Astrocyte (in vitro differentiated cells and primary cell): ENCODE data around the gene SLC6A19. TPM values are rescaled to one million over a fixed set of nuclear protein-coding genes. Genes with fewer than 3 reads are reported as not detected.

Experiments used
- DNase-seq: peaks from one replicate; pipeline ENCODE4 v3.0.0-alpha.2; 2010; ENCODE audit warnings: low read depth
- FAIRE-seq: peaks from 2 replicates; lab custom pipeline; 2011; peaks lifted over from hg19 to GRCh38; lab: Jason Lieb, UNC
- H2AFZ ChIP-seq: 2 replicates; pipeline ENCODE4 v1.6.0; 2012; ENCODE audit warnings: low read depth, low read length, inconsistent platforms
- H3K27ac ChIP-seq: 2 replicates; pipeline ENCODE4 v1.5.1; 2011; ENCODE audit warnings: low read depth, low read length, inconsistent platforms
- H3K27me3 ChIP-seq: 2 replicates; pipeline ENCODE4 v1.6.0; 2011; ENCODE audit warnings: low read length, inconsistent platforms; ENCODE audit not compliant: insufficient read depth
- H3K36me3 ChIP-seq: 2 replicates; pipeline ENCODE4 v1.5.1; 2011; ENCODE audit warnings: low read length, inconsistent platforms; ENCODE audit not compliant: insufficient read depth
- H3K4me1 ChIP-seq: 2 replicates; pipeline ENCODE4 v1.5.1; 2011; ENCODE audit warnings: low read length, inconsistent platforms; ENCODE audit not compliant: insufficient read depth
- H3K4me2 ChIP-seq: 2 replicates; pipeline ENCODE4 v1.6.0; 2012; ENCODE audit warnings: low read length, inconsistent platforms
- H3K4me3 ChIP-seq: 2 replicates; pipeline ENCODE4 v1.5.1; 2011; ENCODE audit warnings: low read depth, mild to moderate bottlenecking, low read length, inconsistent platforms; ENCODE audit not compliant: insufficient read depth
- H3K79me2 ChIP-seq: 2 replicates; pipeline ENCODE4 v1.6.0; 2012; ENCODE audit warnings: mild to moderate bottlenecking, low read length, inconsistent platforms; ENCODE audit not compliant: insufficient read depth
- H3K9ac ChIP-seq: 2 replicates; pipeline ENCODE4 v1.6.0; 2012; ENCODE audit warnings: mild to moderate bottlenecking, low read length, inconsistent platforms
- H3K9me3 ChIP-seq: 2 replicates; pipeline ENCODE4 v1.5.1; 2012; ENCODE audit warnings: low read depth, mild to moderate bottlenecking, low read length, inconsistent platforms; ENCODE audit not compliant: insufficient read depth
- H4K20me1 ChIP-seq: 2 replicates; pipeline ENCODE4 v1.6.0; 2012; ENCODE audit warnings: low read length, inconsistent platforms; ENCODE audit not compliant: insufficient read depth
- H3K27ac Mint-ChIP-seq: one replicate; pipeline ENCODE4 v1.8.0; 2021; ENCODE audit warnings: mild to moderate bottlenecking, mixed read lengths; ENCODE audit not compliant: unreplicated experiment
- H3K27me3 Mint-ChIP-seq: one replicate; pipeline ENCODE4 v1.8.0; 2021; ENCODE audit warnings: low read depth, mixed read lengths; ENCODE audit not compliant: unreplicated experiment
- H3K36me3 Mint-ChIP-seq: one replicate; pipeline ENCODE4 v1.8.0; 2021; ENCODE audit warnings: low read depth, mixed read lengths; ENCODE audit not compliant: unreplicated experiment
- H3K4me1 Mint-ChIP-seq: one replicate; pipeline ENCODE4 v1.8.0; 2021; ENCODE audit warnings: low read depth, mixed read lengths; ENCODE audit not compliant: unreplicated experiment
- H3K4me3 Mint-ChIP-seq: one replicate; pipeline ENCODE4 v1.8.0; 2021; ENCODE audit warnings: mild to moderate bottlenecking, moderate library complexity, mixed read lengths; ENCODE audit not compliant: unreplicated experiment
- H3K9me3 Mint-ChIP-seq: one replicate; pipeline ENCODE4 v1.8.0; 2021; ENCODE audit warnings: mild to moderate bottlenecking, mixed read lengths; ENCODE audit not compliant: unreplicated experiment
- CTCF ChIP-seq: IDR thresholded peaks from 2 replicates; pipeline ENCODE4 v1.5.1; 2011; ENCODE audit warnings: low read depth, mild to moderate bottlenecking, inconsistent platforms, low read length, moderate library complexity; ENCODE audit not compliant: insufficient read depth
- EZH2 ChIP-seq: IDR thresholded peaks from 2 replicates; pipeline ENCODE4 v1.6.1; 2012; ENCODE audit warnings: mild to moderate bottlenecking, low read length, inconsistent platforms; ENCODE audit not compliant: insufficient read depth
- total RNA-seq: library from RNA; stranded (reverse); gene quantifications from 2 replicates; pipeline ENCODE4 v1.2.1, GENCODE V29; 2021

The SLC6A19 gene
- total RNA-seq, 1 donor from 2014 or later, result not detected

GRCh38 chr5:1169211-1170115, 31.9 kb upstream of the SLC6A19 start:
- no peak overlapping the region for H3K27ac Mint-ChIP-seq
- Histone ChIP-seq H3K4me1 (no peaks in the 10 kb centered on the region), H3K36me3 (no peaks in the 10 kb centered on the region), H3K27me3 (peaks cover 5% of the 10 kb centered on the region), H2AFZ (no peak overlapping the region), H3K4me2 (no peak overlapping the region), H3K9ac (no peak overlapping the region), H3K4me3 (no peak overlapping the region), H3K27ac (no peak overlapping the region), H3K9me3 (peaks cover 2% of the 10 kb centered on the region), H4K20me1 (no peaks in the 10 kb centered on the region), H3K79me2 (no peaks in the 10 kb centered on the region)
- H3K4me3 Mint-ChIP-seq, result no peak overlapping the region
- no peak for DNase-seq
- no peak for TF ChIP-seq CTCF
- TF ChIP-seq EZH2, result no peak
- peaks cover 3% of the 10 kb centered on the region for H3K4me1 Mint-ChIP-seq
- no peaks in the 10 kb centered on the region for H3K9me3 Mint-ChIP-seq
- H3K27me3 Mint-ChIP-seq, result peaks cover 20% of the 10 kb centered on the region
- no peak for FAIRE-seq
- H3K36me3 Mint-ChIP-seq, result no peaks in the 10 kb centered on the region

GRCh38 chr5:1171340-1171941, 30.0 kb upstream of the SLC6A19 start:
- Mint-ChIP-seq H3K27me3 (peaks cover 15% of the 10 kb centered on the region), H3K27ac (no peak overlapping the region), H3K9me3 (peaks cover 3% of the 10 kb centered on the region), H3K4me3 (no peak overlapping the region), H3K4me1 (peaks cover 3% of the 10 kb centered on the region), H3K36me3 (no peaks in the 10 kb centered on the region)
- Histone ChIP-seq H3K4me2 (no peak overlapping the region), H3K27me3 (peaks cover 5% of the 10 kb centered on the region), H3K4me1 (no peaks in the 10 kb centered on the region), H3K79me2 (no peaks in the 10 kb centered on the region), H3K9me3 (peaks cover 3% of the 10 kb centered on the region), H2AFZ (no peak overlapping the region), H3K9ac (no peak overlapping the region), H3K4me3 (no peak overlapping the region), H3K27ac (no peak overlapping the region), H3K36me3 (no peaks in the 10 kb centered on the region), H4K20me1 (no peaks in the 10 kb centered on the region)
- peak; percentile 4 for DNase-seq
- FAIRE-seq, result no peak
- TF ChIP-seq CTCF (no peak), EZH2 (no peak)
